8988T (cell line): Measurements from ENCODE around the gene RBMS3.
"Not testable (repeated sequence)": the region's sequence is repeated elsewhere in the genome, so short reads cannot be mapped to it uniquely, and the experiment has no call there.

ENCODE experiments used
- DNase-seq: peaks from one replicate; pipeline ENCODE4 v3.0.0; 2011

The RBMS3 gene

GRCh38 chr3:29639578-29640290, 358.9 kb downstream of the RBMS3 start:
- DNase-seq, result no peak

- no peak for DNase-seq
Observed at GRCh38 chr3:29642393-29643033, 361.6 kb downstream of the RBMS3 start.

- no peak for DNase-seq
Observed at GRCh38 chr3:29643034-29643425, 362.2 kb downstream of the RBMS3 start.

- no peak for DNase-seq
Observed at GRCh38 chr3:29644261-29644660, 363.4 kb downstream of the RBMS3 start.

GRCh38 chr3:29644956-29645636, 364.2 kb downstream of the RBMS3 start:
- no peak for DNase-seq

- DNase-seq, result no peak
Observed at GRCh38 chr3:29646043-29646442, 365.2 kb downstream of the RBMS3 start.

GRCh38 chr3:29649815-29650547, 369.1 kb downstream of the RBMS3 start:
- DNase-seq, result no peak

- DNase-seq, result no peak
Observed at GRCh38 chr3:29653680-29654079, 372.8 kb downstream of the RBMS3 start.

- DNase-seq, result no peak
Observed at GRCh38 chr3:29655015-29655747, 374.3 kb downstream of the RBMS3 start.

- DNase-seq, result no peak
Observed at GRCh38 chr3:29665688-29666087, 384.8 kb downstream of the RBMS3 start.

- DNase-seq, result no peak
Observed at GRCh38 chr3:29668233-29668632, 387.4 kb downstream of the RBMS3 start.

GRCh38 chr3:29668728-29669127, 387.9 kb downstream of the RBMS3 start:
- peak; percentile 25 for DNase-seq

- DNase-seq, result not testable (repeated sequence)
Observed at GRCh38 chr3:29670476-29670875, 389.6 kb downstream of the RBMS3 start.

- DNase-seq, result no peak
Observed at GRCh38 chr3:29677421-29677820, 396.6 kb downstream of the RBMS3 start.

GRCh38 chr3:29679944-29680343, 399.1 kb downstream of the RBMS3 start:
- DNase-seq, result no peak

- DNase-seq, result no peak
Observed at GRCh38 chr3:29683018-29683993, 402.4 kb downstream of the RBMS3 start.

GRCh38 chr3:29686889-29687592, 406.2 kb downstream of the RBMS3 start:
- no peak for DNase-seq

GRCh38 chr3:29690686-29691353, 409.9 kb downstream of the RBMS3 start:
- DNase-seq, result no peak

GRCh38 chr3:29693863-29694262, 413.0 kb downstream of the RBMS3 start:
- DNase-seq, result no peak

GRCh38 chr3:29694331-29694730, 413.5 kb downstream of the RBMS3 start:
- no peak for DNase-seq
